GM19467 (cell line): ENCODE results near the gene OLFM1.

Experiments used
- ATAC-seq: cut with Tn5 transposase; IDR thresholded peaks from one replicate; pipeline ENCODE4 v1.9.1; 2021; ENCODE audit warnings: mild to moderate bottlenecking, moderate library complexity; ENCODE audit not compliant: unreplicated experiment

Gene OLFM1

GRCh38 chr9:135167356-135167755 is 79.9 kb downstream of the OLFM1 start:
- no peak for ATAC-seq

DNA sequence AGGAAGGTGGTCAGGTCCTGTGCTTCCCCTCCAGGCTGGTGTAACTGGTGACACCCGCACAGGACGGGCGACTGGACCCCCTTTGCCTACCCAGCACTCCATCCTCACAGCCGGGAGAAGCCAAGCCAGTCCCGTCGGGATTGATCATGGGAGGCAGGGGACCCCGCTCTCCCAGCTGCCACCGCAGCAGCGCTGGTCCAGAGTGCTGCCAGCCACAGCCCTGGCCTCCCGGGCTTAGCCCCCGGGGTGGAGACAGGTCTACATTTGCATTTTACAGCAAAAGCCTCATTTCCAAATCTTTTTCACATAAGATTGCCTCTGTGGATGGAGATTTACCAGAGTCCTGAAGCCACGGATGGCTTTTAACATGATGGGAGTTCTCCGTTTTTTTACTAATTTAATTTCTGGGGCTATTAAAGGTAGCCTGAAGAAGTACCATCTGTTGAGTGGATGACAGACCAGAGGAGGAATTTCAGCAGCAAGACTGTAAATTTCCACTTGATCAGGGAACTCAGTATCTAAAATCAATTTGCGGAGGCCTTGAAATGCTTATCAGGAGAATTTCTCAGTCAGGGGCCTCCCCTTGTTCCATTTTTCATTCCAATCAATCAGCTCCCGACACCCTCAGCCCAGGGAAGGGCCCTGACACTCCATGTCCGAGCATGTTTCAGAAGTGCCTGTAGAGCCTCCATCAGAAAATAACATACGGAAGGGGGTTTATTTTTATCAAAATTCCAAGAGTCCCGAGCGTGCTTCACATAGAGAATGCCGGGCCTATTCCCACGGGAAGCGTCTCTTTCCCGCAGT is 80.6 kb downstream of the OLFM1 start:
- ATAC-seq = no peak

DNA sequence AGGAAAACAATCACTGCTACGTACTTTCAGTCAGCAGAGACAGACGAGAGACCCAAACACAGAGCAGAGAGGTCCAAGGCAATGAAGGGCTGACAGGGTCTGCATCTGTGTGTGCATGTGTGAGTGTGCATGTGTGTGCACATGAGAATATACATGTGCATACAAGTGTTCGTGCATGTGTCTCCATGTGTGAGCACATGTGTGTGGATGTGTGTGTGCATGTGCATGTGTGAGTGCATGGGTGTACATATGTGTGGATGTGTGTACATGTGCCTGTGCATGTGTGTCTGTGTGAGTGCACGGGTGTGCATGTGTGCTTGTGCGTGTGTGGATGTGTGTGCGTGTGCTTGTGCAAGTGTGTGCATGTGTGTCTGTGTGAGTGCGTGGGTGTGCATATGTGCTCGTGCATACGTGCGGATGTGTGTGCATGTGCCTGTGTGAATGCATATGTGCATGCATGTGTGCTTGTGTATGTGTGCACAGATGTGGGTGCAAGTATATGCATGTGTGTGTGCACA is 82.3 kb downstream of the OLFM1 start:
- ATAC-seq = no peak

GRCh38 chr9:135170535-135170934 is 83.1 kb downstream of the OLFM1 start:
- no peak for ATAC-seq
